Measurements from ENCODE around the gene ITPRID1. TPM values are rescaled to one million over a fixed set of nuclear protein-coding genes. Genes with fewer than 3 reads are reported as not detected.

Gene ITPRID1
- total RNA-seq, 4 donors from 2014 or later, result not detected

- intact Hi-C loops (cut with DNase I; ENCODE audit: low total_unique reads) (no loop called here), in situ Hi-C loops (cut with MboI; ENCODE audit: low sequenced_read_pairs in 4 of 4) (no loop called here)
- ATAC-seq (no peak), DNase-seq (no peak)
- H3K27me3 ChIP-seq, result no peaks in the 10 kb centered on the region
- no peak for TF ChIP-seq CTCF (IDR thresholded peaks at IDR 0.05 in 4 of 5, conservative IDR thresholded peaks at IDR 0.05 in 1 of 5)
- no peak for TF ChIP-seq POLR2A (IDR thresholded peaks at IDR 0.05)
- H3K36me3 ChIP-seq, result no peaks in the 10 kb centered on the region
- H3K4me3 ChIP-seq, result no peak overlapping the region
- H3K4me1 ChIP-seq, result no peaks in the 10 kb centered on the region
- H3K27ac ChIP-seq, result no peak overlapping the region
- H3K9me3 ChIP-seq, result no peaks in the 10 kb centered on the region
Measured at GRCh38 chr7:31695859-31696614, 182.1 kb downstream of the ITPRID1 start.

- Histone ChIP-seq H3K4me3 (no peak overlapping the region), H3K4me1 (no peaks in the 10 kb centered on the region), H3K9me3 (no peaks in the 10 kb centered on the region), H3K27me3 (no peaks in the 10 kb centered on the region), H3K36me3 (no peaks in the 10 kb centered on the region), H3K27ac (no peak overlapping the region)
- no peak for DNase-seq
- in situ Hi-C loops (cut with MboI; ENCODE audit: low sequenced_read_pairs in 4 of 4), result no loop called here
- no peak for ATAC-seq
- TF ChIP-seq CTCF (IDR thresholded peaks at IDR 0.05 in 4 of 5, conservative IDR thresholded peaks at IDR 0.05 in 1 of 5) (no peak), POLR2A (IDR thresholded peaks at IDR 0.05) (no peak)
- intact Hi-C loops (cut with DNase I; ENCODE audit: low total_unique reads), result no loop called here
Measured at GRCh38 chr7:31699050-31699449, 185.2 kb downstream of the ITPRID1 start.

- Histone ChIP-seq H3K27me3 (no peaks in the 10 kb centered on the region), H3K27ac (no peak overlapping the region), H3K36me3 (no peaks in the 10 kb centered on the region), H3K4me1 (no peaks in the 10 kb centered on the region), H3K9me3 (no peaks in the 10 kb centered on the region), H3K4me3 (no peak overlapping the region)
- TF ChIP-seq POLR2A (IDR thresholded peaks at IDR 0.05) (no peak), CTCF (IDR thresholded peaks at IDR 0.05 in 4 of 5, conservative IDR thresholded peaks at IDR 0.05 in 1 of 5) (no peak)
- in situ Hi-C loops (cut with MboI; ENCODE audit: low sequenced_read_pairs in 4 of 4), result no loop called here
- DNase-seq, result no peak
- ATAC-seq, result no peak
- intact Hi-C loops (cut with DNase I; ENCODE audit: low total_unique reads), result no loop called here
Measured at GRCh38 chr7:31702354-31702753, 188.5 kb downstream of the ITPRID1 start.

GRCh38 chr7:31705377-31705776 lies 191.5 kb downstream of the ITPRID1 start:
- in situ Hi-C loops (cut with MboI; ENCODE audit: low sequenced_read_pairs in 4 of 4), result no loop called here
- no peak overlapping the region for H3K27ac ChIP-seq
- H3K4me1 ChIP-seq, result no peaks in the 10 kb centered on the region
- no peak overlapping the region for H3K4me3 ChIP-seq
- no peaks in the 10 kb centered on the region for H3K36me3 ChIP-seq
- TF ChIP-seq POLR2A (IDR thresholded peaks at IDR 0.05), result no peak
- no peak for TF ChIP-seq CTCF (IDR thresholded peaks at IDR 0.05 in 4 of 5, conservative IDR thresholded peaks at IDR 0.05 in 1 of 5)
- ATAC-seq, result no peak
- intact Hi-C loops (cut with DNase I; ENCODE audit: low total_unique reads), result no loop called here
- H3K27me3 ChIP-seq, result no peaks in the 10 kb centered on the region
- no peak for DNase-seq
- H3K9me3 ChIP-seq, result no peaks in the 10 kb centered on the region

- no peak for ATAC-seq
- Histone ChIP-seq H3K27me3 (no peaks in the 10 kb centered on the region), H3K27ac (no peak overlapping the region), H3K4me1 (no peaks in the 10 kb centered on the region), H3K36me3 (no peaks in the 10 kb centered on the region), H3K4me3 (no peak overlapping the region), H3K9me3 (no peaks in the 10 kb centered on the region)
- no peak for DNase-seq
- no peak for TF ChIP-seq POLR2A (IDR thresholded peaks at IDR 0.05)
- no peak for TF ChIP-seq CTCF (IDR thresholded peaks at IDR 0.05 in 4 of 5, conservative IDR thresholded peaks at IDR 0.05 in 1 of 5)
- in situ Hi-C loops (cut with MboI; ENCODE audit: low sequenced_read_pairs in 4 of 4), result no loop called here
- intact Hi-C loops (cut with DNase I; ENCODE audit: low total_unique reads), result no loop called here
Measured at GRCh38 chr7:31707089-31707488, 193.2 kb downstream of the ITPRID1 start.

Data from gastrocnemius medialis (tissue), 4 donors.